HL-60 (cell line): Measurements from ENCODE around the gene SUSD1.

ENCODE experiments used
- DNase-seq, 2 experiments: peaks; one replicate each; pipeline ENCODE4 v3.0.0-alpha.2; 2010 to 2020; ENCODE audit warnings: low read depth in 1 of 2, low spot score in 1 of 2
- H3K27ac ChIP-seq: fragments of 250-450 bp; sonication (Bioruptor Pico); replicated peaks from 2 replicates; pipeline ENCODE4 v1.5.1; 2020; ENCODE audit warnings: mild to moderate bottlenecking, moderate library complexity
- H3K27me3 ChIP-seq: fragments of 250-450 bp; sonication (Bioruptor Pico); 2 replicates; pipeline ENCODE4 v1.5.1; 2021; ENCODE audit warnings: mild to moderate bottlenecking, moderate library complexity; ENCODE audit not compliant: insufficient read depth, poor library complexity, severe bottlenecking
- H3K4me3 ChIP-seq: replicated peaks from 2 replicates; pipeline ENCODE4 v1.5.1; 2011; ENCODE audit warnings: mild to moderate bottlenecking, control low read depth, low read length; ENCODE audit not compliant: insufficient read depth
- GABPA ChIP-seq: IDR thresholded peaks from 2 replicates; pipeline ENCODE4 v1.6.1; 2012; ENCODE audit warnings: low read depth
- POLR2AphosphoS5 ChIP-seq: IDR thresholded peaks from 2 replicates; pipeline ENCODE4 v1.6.1; 2012; ENCODE audit warnings: low read depth
- REST ChIP-seq: IDR thresholded peaks from 2 replicates; pipeline ENCODE4 v1.6.1; 2012; ENCODE audit warnings: low read depth; ENCODE audit not compliant: insufficient replicate concordance
- SPI1 ChIP-seq: IDR thresholded peaks from 2 replicates; pipeline ENCODE4 v1.6.1; 2012; ENCODE audit warnings: low read depth, mild to moderate bottlenecking, borderline replicate concordance
- TF ChIP-seq, protein P1 (sequence below): IDR thresholded peaks from one replicate; pipeline ENCODE4 v1.5.1; 2011; ENCODE audit warnings: low read length, control low read depth, inconsistent platforms; ENCODE audit not compliant: insufficient read depth

SUSD1 gene

DNA sequence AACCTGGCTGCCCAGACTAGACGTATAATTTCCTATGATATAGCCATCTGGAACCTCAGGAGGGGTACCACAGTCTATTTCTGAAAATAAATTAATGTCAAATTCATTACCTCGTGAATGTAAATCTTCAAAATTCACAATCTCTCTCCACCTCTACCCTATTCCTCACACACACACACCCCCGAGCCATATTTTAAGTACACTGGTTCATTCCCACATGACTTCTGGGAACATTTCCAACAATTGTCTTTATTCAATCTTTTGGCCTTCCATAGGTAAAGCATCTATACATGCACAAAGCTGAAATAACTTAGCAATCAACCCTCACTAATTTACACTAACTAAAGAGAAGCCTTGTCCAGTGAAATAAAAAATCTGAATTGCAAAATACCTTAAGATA lies 32.7 kb downstream of the SUSD1 start:
- no peak for DNase-seq
- TF ChIP-seq SPI1: no peak
- TF ChIP-seq REST: no peak
- TF ChIP-seq GABPA: no peak
- TF ChIP-seq, protein P1, sequence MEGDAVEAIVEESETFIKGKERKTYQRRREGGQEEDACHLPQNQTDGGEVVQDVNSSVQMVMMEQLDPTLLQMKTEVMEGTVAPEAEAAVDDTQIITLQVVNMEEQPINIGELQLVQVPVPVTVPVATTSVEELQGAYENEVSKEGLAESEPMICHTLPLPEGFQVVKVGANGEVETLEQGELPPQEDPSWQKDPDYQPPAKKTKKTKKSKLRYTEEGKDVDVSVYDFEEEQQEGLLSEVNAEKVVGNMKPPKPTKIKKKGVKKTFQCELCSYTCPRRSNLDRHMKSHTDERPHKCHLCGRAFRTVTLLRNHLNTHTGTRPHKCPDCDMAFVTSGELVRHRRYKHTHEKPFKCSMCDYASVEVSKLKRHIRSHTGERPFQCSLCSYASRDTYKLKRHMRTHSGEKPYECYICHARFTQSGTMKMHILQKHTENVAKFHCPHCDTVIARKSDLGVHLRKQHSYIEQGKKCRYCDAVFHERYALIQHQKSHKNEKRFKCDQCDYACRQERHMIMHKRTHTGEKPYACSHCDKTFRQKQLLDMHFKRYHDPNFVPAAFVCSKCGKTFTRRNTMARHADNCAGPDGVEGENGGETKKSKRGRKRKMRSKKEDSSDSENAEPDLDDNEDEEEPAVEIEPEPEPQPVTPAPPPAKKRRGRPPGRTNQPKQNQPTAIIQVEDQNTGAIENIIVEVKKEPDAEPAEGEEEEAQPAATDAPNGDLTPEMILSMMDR: no peak
- Histone ChIP-seq H3K4me3 (no peak overlapping the region), H3K27ac (no peak overlapping the region), H3K27me3 (no peaks in the 10 kb centered on the region)

GRCh38 chr9:112140936-112141335 lies 34.2 kb downstream of the SUSD1 start:
- no peak for DNase-seq
- H3K27ac ChIP-seq: no peak overlapping the region
- H3K27me3 ChIP-seq: no peaks in the 10 kb centered on the region
- H3K4me3 ChIP-seq: no peak overlapping the region
- TF ChIP-seq GABPA: no peak
- no peak for TF ChIP-seq REST
- TF ChIP-seq SPI1: no peak
- TF ChIP-seq POLR2AphosphoS5: no peak
- TF ChIP-seq, protein P1: no peak

GRCh38 chr9:112137066-112137465 lies 38.0 kb downstream of the SUSD1 start:
- Histone ChIP-seq H3K27me3 (no peaks in the 10 kb centered on the region), H3K27ac (no peak overlapping the region), H3K4me3 (no peak overlapping the region)
- DNase-seq: no peak
- TF ChIP-seq REST (no peak), GABPA (no peak), SPI1 (no peak), POLR2AphosphoS5 (no peak)
- TF ChIP-seq, protein P1: no peak
